PC-9 (cell line): Measurements from ENCODE around the gene TLR2. TPM values are rescaled to one million over a fixed set of nuclear protein-coding genes. Genes with fewer than 3 reads are reported as not detected.
"Not testable (repeated sequence)": the region's sequence is repeated elsewhere in the genome, so short reads cannot be mapped to it uniquely, and the experiment has no call there.

Experiments
- BruUV-seq: library from RNA; stranded (reverse); fragments of 400-500 nt; replicated peaks from 2 replicates; lab custom pipeline; 2021; lab: Mats Ljungman, UMichigan
- CTCF ChIA-PET: fragments of 300-600 bp; sonication (Branson Sonifier 250); formaldehyde crosslinking; loops from one replicate; lab custom pipeline; 2022; ENCODE audit warnings: antibody characterized with exemption; lab: Charles Lee
- POLR2A ChIA-PET: fragments of 300-600 bp; sonication (Branson Sonifier 250); formaldehyde crosslinking; loops from one replicate; lab custom pipeline; 2022; ENCODE audit warnings: antibody characterized with exemption; ENCODE audit not compliant: unreplicated experiment; lab: Charles Lee
- DNase-seq, 2 experiments: peaks; one replicate each; pipeline versions ENCODE4 v3.0.0 to v3.0.0-alpha.2; 2015 to 2022; ENCODE audit warnings: mixed read lengths in 1 of 2
- H2AFZ ChIP-seq: fragments of 200-600 bp; sonication (generic); 2 replicates; pipeline ENCODE4 v1.8.1; 2017; ENCODE audit warnings: antibody characterized with exemption
- H3F3A ChIP-seq: fragments of 200-600 bp; sonication (generic); 2 replicates; pipeline ENCODE4 v1.8.1; 2017; ENCODE audit warnings: antibody characterized with exemption, mild to moderate bottlenecking, low read depth; ENCODE audit not compliant: insufficient read depth
- H3K27ac ChIP-seq: fragments of 200-600 bp; sonication (generic); 2 replicates; pipeline ENCODE4 v1.6.1; 2016; ENCODE audit warnings: mixed run types
- H3K27me3 ChIP-seq: fragments of 200-600 bp; sonication (generic); 2 replicates; pipeline ENCODE4 v1.6.1; 2016; ENCODE audit warnings: low read depth, mixed run types; ENCODE audit not compliant: insufficient read depth
- H3K36me3 ChIP-seq: fragments of 200-600 bp; sonication (generic); 2 replicates; pipeline ENCODE4 v1.6.1; 2016; ENCODE audit warnings: low read depth, mixed run types
- H3K4me1 ChIP-seq: fragments of 200-600 bp; sonication (generic); replicated peaks from 2 replicates; pipeline ENCODE4 v1.6.1; 2016; ENCODE audit warnings: mixed run types; ENCODE audit not compliant: insufficient read depth
- H3K4me2 ChIP-seq: fragments of 200-600 bp; sonication (generic); 2 replicates; pipeline ENCODE4 v1.6.1; 2017; ENCODE audit warnings: mixed run types
- H3K4me3 ChIP-seq: fragments of 200-600 bp; sonication (generic); 2 replicates; pipeline ENCODE4 v1.6.1; 2016; ENCODE audit warnings: mixed run types
- H3K79me2 ChIP-seq: fragments of 200-600 bp; sonication (generic); 2 replicates; pipeline ENCODE4 v1.6.1; 2017; ENCODE audit warnings: low read depth, mixed run types
- H3K9me2 ChIP-seq: fragments of 200-600 bp; sonication (generic); 2 replicates; pipeline ENCODE4 v1.8.1; 2017; ENCODE audit warnings: mild to moderate bottlenecking; ENCODE audit not compliant: insufficient read depth
- H3K9me3 ChIP-seq: fragments of 200-600 bp; sonication (generic); 2 replicates; pipeline ENCODE4 v1.8.1; 2016; ENCODE audit warnings: low read depth; ENCODE audit not compliant: insufficient read depth
- H4K20me1 ChIP-seq: fragments of 200-600 bp; sonication (generic); 2 replicates; pipeline ENCODE4 v1.8.1; 2017; ENCODE audit not compliant: insufficient read depth
- CTCF ChIP-seq: fragments of 200-600 bp; sonication (generic); conservative IDR thresholded peaks from 2 replicates; pipeline ENCODE4 v1.6.1; 2017; ENCODE audit warnings: mixed run types, antibody characterized with exemption, mild to moderate bottlenecking, moderate library complexity
- EZH2 ChIP-seq: fragments of 200-600 bp; sonication (generic); IDR thresholded peaks from 2 replicates; pipeline ENCODE4 v1.8.0; 2017; ENCODE audit warnings: antibody characterized with exemption, low read depth
- intact Hi-C: fragments of 100-400 bp; cut with micrococcal nuclease; formaldehyde crosslinking; loops from one replicate; pipeline ENCODE4 v1.10.0; 2022; ENCODE audit not compliant: unreplicated experiment
- total RNA-seq: library from RNA; stranded (reverse); gene quantifications from 2 replicates; pipeline ENCODE4 v1.2.3, GENCODE V29; 2021

TLR2 gene
- total RNA-seq, 1 experiment from 2014 or later: 1.1 TPM

DNA sequence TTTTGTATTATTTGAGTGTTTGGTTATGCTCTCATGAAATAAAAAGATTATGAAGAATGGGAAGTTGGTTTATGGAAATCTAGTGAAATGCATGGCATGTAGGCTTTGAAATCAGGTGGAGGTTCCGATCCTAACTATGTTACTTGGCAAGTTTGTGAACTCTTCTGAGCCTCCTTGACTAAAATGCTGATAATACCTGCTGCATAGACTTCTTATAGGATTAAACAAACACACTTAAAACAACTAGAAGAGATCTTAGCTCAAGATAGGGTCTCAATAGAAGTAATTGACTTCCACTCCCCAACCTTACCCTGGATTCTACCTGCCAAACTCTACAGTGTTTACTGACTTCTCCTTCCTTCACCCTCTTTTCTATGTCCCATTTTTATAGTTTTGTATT, 22.2 kb upstream of the TLR2 start:
- no peak overlapping the region for H3K27ac ChIP-seq
- TF ChIP-seq CTCF (no peak), EZH2 (no peak)
- CTCF ChIA-PET: no interaction called here
- no peaks in the 10 kb centered on the region for H3F3A ChIP-seq
- POLR2A ChIA-PET: no interaction called here
- BruUV-seq: no TSS peak
- H3K9me2 ChIP-seq: no peaks in the 10 kb centered on the region
- no peak overlapping the region for H3K4me2 ChIP-seq
- no peak for DNase-seq
- H3K4me1 ChIP-seq: no peaks in the 10 kb centered on the region
- H3K79me2 ChIP-seq: no peaks in the 10 kb centered on the region
- H2AFZ ChIP-seq: no peak overlapping the region
- intact Hi-C loops: no loop called here
- no peaks in the 10 kb centered on the region for H3K27me3 ChIP-seq
- no peaks in the 10 kb centered on the region for H4K20me1 ChIP-seq
- no peaks in the 10 kb centered on the region for H3K36me3 ChIP-seq
- no peak overlapping the region for H3K4me3 ChIP-seq
- no peaks in the 10 kb centered on the region for H3K9me3 ChIP-seq

DNA sequence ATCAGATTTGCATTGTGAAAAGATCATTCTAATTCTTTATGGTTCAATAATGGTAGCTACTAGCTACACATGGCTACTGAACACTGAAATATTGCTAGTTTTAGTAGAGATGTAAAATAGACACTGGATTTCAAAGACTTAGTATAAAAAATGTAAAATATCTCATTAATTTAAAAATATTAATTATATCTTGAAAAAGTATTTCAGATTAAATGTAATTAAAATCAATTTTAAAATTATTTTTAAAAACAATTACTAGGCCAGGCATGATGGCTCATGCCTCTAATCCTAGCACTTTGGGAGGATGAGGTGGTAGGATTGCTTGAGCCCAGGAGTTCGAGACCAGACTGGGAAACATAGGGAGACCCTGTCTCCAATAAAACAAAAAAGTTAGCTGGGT, 20.4 kb upstream of the TLR2 start:
- no peak for DNase-seq
- Histone ChIP-seq H3K27ac (no peak overlapping the region), H3K4me3 (no peak overlapping the region), H3K9me2 (no peaks in the 10 kb centered on the region), H3K27me3 (no peaks in the 10 kb centered on the region), H3K9me3 (no peaks in the 10 kb centered on the region), H3K4me1 (no peaks in the 10 kb centered on the region), H3F3A (no peaks in the 10 kb centered on the region), H3K4me2 (no peak overlapping the region), H3K79me2 (no peaks in the 10 kb centered on the region), H2AFZ (no peak overlapping the region), H4K20me1 (no peaks in the 10 kb centered on the region), H3K36me3 (no peaks in the 10 kb centered on the region)
- TF ChIP-seq CTCF (no peak), EZH2 (no peak)
- BruUV-seq: no TSS peak
- intact Hi-C loops: no loop called here
- CTCF ChIA-PET: no interaction called here
- POLR2A ChIA-PET: no interaction called here

DNA sequence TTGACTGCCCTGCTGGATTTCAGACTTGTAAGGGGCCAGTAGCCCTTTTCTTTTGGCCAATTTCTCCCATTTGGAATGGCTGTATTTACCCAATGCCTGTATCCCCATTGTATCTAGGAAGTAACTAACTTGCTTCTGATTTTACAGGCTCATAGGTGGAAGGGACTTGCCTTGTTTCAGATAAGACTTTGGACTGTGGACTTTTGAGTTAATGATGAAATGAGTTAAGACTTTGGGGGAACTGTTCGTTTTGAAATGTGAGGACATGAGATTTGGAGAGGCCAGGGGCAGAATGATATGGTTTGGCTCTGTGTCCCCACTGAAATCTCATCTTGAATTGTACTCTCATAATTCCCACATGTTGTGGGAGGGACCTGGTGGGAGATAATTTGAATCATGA, 17.6 kb upstream of the TLR2 start:
- H3K27me3 ChIP-seq, H3K9me3 ChIP-seq, POLR2A ChIA-PET, H3K4me3 ChIP-seq, H3K9me2 ChIP-seq, H3F3A ChIP-seq, H3K4me1 ChIP-seq, H3K27ac ChIP-seq, CTCF ChIA-PET, H4K20me1 ChIP-seq, H3K79me2 ChIP-seq, H3K36me3 ChIP-seq, BruUV-seq, H3K4me2 ChIP-seq, DNase-seq, intact Hi-C loops, H2AFZ ChIP-seq: not testable (repeated sequence)

DNA sequence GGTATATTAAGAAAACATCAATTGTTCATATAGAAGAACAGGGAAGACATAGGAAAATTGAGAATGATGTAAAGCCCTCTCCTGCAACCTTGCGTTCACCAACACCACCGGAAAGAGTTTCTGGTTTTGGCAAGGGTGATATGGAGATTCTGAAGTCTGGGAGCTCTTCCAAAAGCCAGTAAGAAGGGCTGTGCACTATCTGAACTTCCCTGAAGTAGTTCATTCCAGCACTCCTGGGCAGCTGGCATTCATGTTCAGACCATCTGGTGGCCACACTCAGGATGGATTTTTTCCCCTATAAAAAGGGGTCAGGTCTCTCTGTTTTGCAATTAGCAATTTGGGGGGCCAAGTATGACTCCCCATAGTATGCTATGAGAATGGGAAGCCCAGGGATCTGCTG, 15.4 kb upstream of the TLR2 start:
- Histone ChIP-seq H3K36me3 (no peaks in the 10 kb centered on the region), H3K9me2 (no peaks in the 10 kb centered on the region), H3K79me2 (no peaks in the 10 kb centered on the region), H3K9me3 (no peaks in the 10 kb centered on the region), H3K27ac (no peak overlapping the region), H2AFZ (no peak overlapping the region), H3K4me2 (no peak overlapping the region), H3K4me3 (no peak overlapping the region), H3K4me1 (no peaks in the 10 kb centered on the region), H4K20me1 (no peaks in the 10 kb centered on the region), H3K27me3 (no peaks in the 10 kb centered on the region), H3F3A (no peaks in the 10 kb centered on the region)
- ChIA-PET POLR2A (no interaction called here), CTCF (no interaction called here)
- BruUV-seq: no TSS peak
- DNase-seq: no peak
- intact Hi-C loops: no loop called here
- TF ChIP-seq EZH2 (no peak), CTCF (no peak)
